ENCODE data around the gene DAP.

- TF ChIP-seq YY1 (IDR thresholded peaks at IDR 0.05; ENCODE audit: insufficient read depth, insufficient read length) (no peak), ZNF274 (IDR thresholded peaks at IDR 0.05; ENCODE audit: low read depth, low read length) (no peak), SUZ12 (IDR thresholded peaks at IDR 0.05; ENCODE audit: extremely low read depth, insufficient read depth, insufficient read length) (no peak)
Observed at GRCh38 chr5:10800852-10801251, 39.8 kb upstream of the DAP start.

All from NT2/D1 (cell line).